GM12892 (cell line): ENCODE measurements around the gene UVSSA.

Experiments used
- POLR2A ChIP-seq: IDR thresholded peaks from 2 replicates; pipeline ENCODE4 v1.6.1; 2011; ENCODE audit warnings: low read depth, low read length, control low read depth
- TAF1 ChIP-seq: IDR thresholded peaks from 2 replicates; pipeline ENCODE4 v1.6.1; 2011; ENCODE audit warnings: low read depth, mild to moderate bottlenecking, control low read depth, low read length, borderline replicate concordance

DNA sequence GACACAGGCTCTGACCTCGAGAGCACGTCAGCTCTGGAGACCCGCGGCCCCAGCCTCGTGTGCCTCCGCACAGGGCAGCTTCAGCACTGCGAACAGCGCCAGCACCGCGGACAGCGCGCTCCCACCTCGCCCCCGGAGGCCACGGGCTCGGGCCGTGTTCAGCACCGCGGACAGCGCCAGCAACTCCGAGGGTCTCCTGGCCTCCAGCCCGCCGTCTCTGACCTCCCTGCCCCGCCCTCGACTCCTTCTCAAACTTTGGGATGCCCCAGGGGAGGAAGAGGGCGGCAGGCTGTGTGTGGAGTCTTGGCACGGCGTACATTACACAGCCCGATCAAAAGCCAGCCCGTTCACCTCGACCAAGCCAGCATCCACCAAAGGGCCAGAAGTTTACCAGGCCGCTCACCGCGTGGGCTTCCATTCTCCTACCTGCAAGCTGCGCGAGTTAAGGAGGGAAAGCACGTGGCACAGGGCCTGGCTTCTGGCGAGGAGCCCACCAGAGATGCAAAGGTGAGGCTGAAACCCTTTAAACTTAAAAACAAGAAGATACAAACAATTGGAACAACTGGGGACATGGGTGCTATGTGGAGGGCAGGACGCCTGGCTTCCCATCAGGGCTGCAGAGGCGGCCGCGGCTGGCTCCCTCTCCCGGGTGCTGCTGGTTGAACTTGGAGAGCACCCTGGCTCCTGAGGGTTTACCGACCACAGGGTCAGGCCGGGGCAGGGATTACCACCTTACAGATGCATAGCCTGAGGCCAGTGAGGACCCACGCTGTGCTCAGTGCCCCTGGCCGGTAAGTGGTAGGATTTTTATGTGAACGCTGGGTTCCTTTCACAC is 63.7 kb downstream of the UVSSA start:
- TF ChIP-seq POLR2A (no peak), TAF1 (no peak)
